Testis (tissue), 5 donors: ENCODE data around the gene TMSB10. TPM values are rescaled to one million over a fixed set of nuclear protein-coding genes. Genes with fewer than 3 reads are reported as not detected.

Experiments used
- DNase-seq: peaks from one replicate; pipeline ENCODE4 v3.0.0-alpha.2; 2019
- H3K27ac ChIP-seq, 2 donors: fragments of 200-600 bp; sonication (generic); one replicate each; pipeline ENCODE4 v1.5.1; 2019
- H3K27me3 ChIP-seq: fragments of 200-600 bp; sonication (generic); one replicate; pipeline ENCODE4 v1.5.1; 2019
- H3K36me3 ChIP-seq: fragments of 200-600 bp; sonication (generic); one replicate; pipeline ENCODE4 v1.5.1; 2017; ENCODE audit warnings: low read depth; ENCODE audit errors: missing control alignments
- H3K4me1 ChIP-seq: fragments of 200-600 bp; sonication (generic); one replicate; pipeline ENCODE4 v1.5.1; 2019
- H3K4me3 ChIP-seq, 2 donors: fragments of 200-600 bp; sonication (generic); one replicate each; pipeline ENCODE4 v1.5.1; 2017 to 2019
- H3K9me3 ChIP-seq: fragments of 200-600 bp; sonication (generic); one replicate; pipeline ENCODE4 v1.5.1; 2017
- CTCF ChIP-seq, 3 experiments: fragments of 450-650 bp in 2 of 3; fragments of 200-600 bp in 1 of 3; sonication (generic) in 1 of 3; IDR thresholded peaks; one replicate each; pipeline ENCODE4 v1.5.1; 2016 to 2019; ENCODE audit warnings: antibody characterized with exemption in 3 of 3, mild to moderate bottlenecking in 2 of 3, moderate library complexity in 1 of 3
- POLR2A ChIP-seq: fragments of 450-650 bp; IDR thresholded peaks from one replicate; pipeline ENCODE4 v1.6.1; 2017; ENCODE audit warnings: antibody characterized with exemption, mild to moderate bottlenecking, moderate library complexity
- WGBS, 2 donors: methylation state at CpG; one replicate each; pipeline ENCODE4 v1.1.5; 2018; 5-methylcytosine and 5-hydroxymethylcytosine counted together
- intact Hi-C: fragments of 100-400 bp; cut with DNase I; formaldehyde crosslinking; loops from one replicate; pipeline ENCODE4 v1.15.1; 2023; ENCODE audit warnings: low total_unique reads
- long read RNA-seq, 2 donors: transcript quantifications; one replicate each; lab custom pipeline, GENCODE V29; 2026
- polyA plus RNA-seq: library from polyadenylated mRNA; stranded (reverse); fragments of 350-450 nt; fragmentation: Illumina TruSeq; extraction: RNeasy Lipid Tissue Mini Kit (QIAGEN cat#74804); gene quantifications from one replicate; pipeline ENCODE4 v1.2.3, GENCODE V29; 2014; ENCODE audit warnings: low read depth, low replicate concordance; ENCODE audit not compliant: insufficient read depth
- total RNA-seq, 2 donors: library from RNA; depleted of rRNA; stranded (reverse); fragments of >200 nt; gene quantifications; one replicate each; pipeline ENCODE4 v1.2.3, GENCODE V29; 2016

Gene TMSB10
- total RNA-seq (1,000 to 10,000 TPM; 2,819 to 3,571 TPM), polyA plus RNA-seq (1,824 TPM)
- long read RNA-seq, donor 1, transcript TMSB10-201 (3 exons, 496 nt): major isoform, 1,738 of 1,908 reads
- long read RNA-seq, donor 1, partial matches to known transcripts: 109 of 1,908 reads
- long read RNA-seq, donor 1, other reads (novel, unspliced or antisense): 61 of 1,908 reads
- long read RNA-seq, donor 2, transcript TMSB10-201 (3 exons, 496 nt): major isoform, 1,203 of 1,311 reads
- long read RNA-seq, donor 2, partial matches to known transcripts: 83 of 1,311 reads
- long read RNA-seq, donor 2, other reads (novel, unspliced or antisense): 25 of 1,311 reads

- no peaks in the 10 kb centered on the region for H3K9me3 ChIP-seq
- WGBS, 2 donors: 1 to 2% methylated on average over 26 to 81 of the region's 94 CpGs
- no peaks in the 10 kb centered on the region for H3K27me3 ChIP-seq
- peaks cover 6% of the 10 kb centered on the region for H3K4me1 ChIP-seq
- TF ChIP-seq CTCF (IDR thresholded peaks at IDR 0.05) (no peak), POLR2A (peak; percentile 65)
- H3K4me3 ChIP-seq: peak within 1 kb of the TSS; percentile 95 to 98
- intact Hi-C loops: no loop called here
- peak within 1 kb of the TSS; percentile 91 to 95 for H3K27ac ChIP-seq
- no peaks in the 10 kb centered on the region for H3K36me3 ChIP-seq
- DNase-seq: peak; percentile 92
Measured at GRCh38 chr2:84905181-84906107, at the start of gene TMSB10. TMSB10 (plus strand) TSS chr2:84905656.

- 51 to 62% methylated on average over 11 of the region's 11 CpGs for WGBS, 2 donors
- intact Hi-C loops: no loop called here
- Histone ChIP-seq H3K27ac (no peak overlapping the region), H3K27me3 (no peaks in the 10 kb centered on the region), H3K4me3 (no peak overlapping the region), H3K9me3 (no peaks in the 10 kb centered on the region), H3K36me3 (no peaks in the 10 kb centered on the region), H3K4me1 (no peaks in the 10 kb centered on the region)
- no peak for TF ChIP-seq POLR2A
- no peak for TF ChIP-seq CTCF (IDR thresholded peaks at IDR 0.05)
- no peak for DNase-seq
Measured at GRCh38 chr2:84855731-84856130, 49.7 kb upstream of the TMSB10 start.

- H3K27me3 ChIP-seq: no peaks in the 10 kb centered on the region
- no peak for DNase-seq
- WGBS, 2 donors: 75 to 80% methylated on average over 6 of the region's 6 CpGs
- H3K9me3 ChIP-seq: no peaks in the 10 kb centered on the region
- no peak overlapping the region for H3K27ac ChIP-seq
- H3K4me1 ChIP-seq: no peaks in the 10 kb centered on the region
- intact Hi-C loops: no loop called here
- H3K4me3 ChIP-seq: no peak overlapping the region
- no peaks in the 10 kb centered on the region for H3K36me3 ChIP-seq
- TF ChIP-seq CTCF (IDR thresholded peaks at IDR 0.05) (no peak), POLR2A (no peak)
Measured at GRCh38 chr2:84856787-84857186, 48.7 kb upstream of the TMSB10 start.

GRCh38 chr2:84857566-84857965, 47.9 kb upstream of the TMSB10 start:
- Histone ChIP-seq H3K9me3 (no peaks in the 10 kb centered on the region), H3K4me1 (no peaks in the 10 kb centered on the region), H3K27ac (no peak overlapping the region), H3K4me3 (no peak overlapping the region), H3K36me3 (no peaks in the 10 kb centered on the region), H3K27me3 (no peaks in the 10 kb centered on the region)
- WGBS, 2 donors: 93 to 96% methylated on average over 5 of the region's 5 CpGs
- TF ChIP-seq POLR2A (no peak), CTCF (IDR thresholded peaks at IDR 0.05) (no peak)
- DNase-seq: no peak
- intact Hi-C loops: no loop called here
